Ovary (tissue), 3 donors: ENCODE measurements around the gene ZCCHC14.

ENCODE experiments used
- POLR2A ChIP-seq: fragments of 450-650 bp; IDR thresholded peaks from one replicate; pipeline ENCODE4 v1.6.1; 2017; ENCODE audit warnings: antibody characterized with exemption, mild to moderate bottlenecking, moderate library complexity
- TF ChIP-seq, protein P1 (sequence below), 3 donors: fragments of 450-650 bp in 2 of 3; fragments of 200-600 bp in 1 of 3; IDR thresholded peaks; one replicate each; pipeline versions ENCODE4 v1.5.1 to v1.8.0; 2016 to 2022; ENCODE audit warnings: antibody characterized with exemption in 3 of 3, mild to moderate bottlenecking in 1 of 3
- donor health status: DM: no; HTN: no; CAD: no.

- TF ChIP-seq POLR2A, result no peak
- TF ChIP-seq, protein P1, sequence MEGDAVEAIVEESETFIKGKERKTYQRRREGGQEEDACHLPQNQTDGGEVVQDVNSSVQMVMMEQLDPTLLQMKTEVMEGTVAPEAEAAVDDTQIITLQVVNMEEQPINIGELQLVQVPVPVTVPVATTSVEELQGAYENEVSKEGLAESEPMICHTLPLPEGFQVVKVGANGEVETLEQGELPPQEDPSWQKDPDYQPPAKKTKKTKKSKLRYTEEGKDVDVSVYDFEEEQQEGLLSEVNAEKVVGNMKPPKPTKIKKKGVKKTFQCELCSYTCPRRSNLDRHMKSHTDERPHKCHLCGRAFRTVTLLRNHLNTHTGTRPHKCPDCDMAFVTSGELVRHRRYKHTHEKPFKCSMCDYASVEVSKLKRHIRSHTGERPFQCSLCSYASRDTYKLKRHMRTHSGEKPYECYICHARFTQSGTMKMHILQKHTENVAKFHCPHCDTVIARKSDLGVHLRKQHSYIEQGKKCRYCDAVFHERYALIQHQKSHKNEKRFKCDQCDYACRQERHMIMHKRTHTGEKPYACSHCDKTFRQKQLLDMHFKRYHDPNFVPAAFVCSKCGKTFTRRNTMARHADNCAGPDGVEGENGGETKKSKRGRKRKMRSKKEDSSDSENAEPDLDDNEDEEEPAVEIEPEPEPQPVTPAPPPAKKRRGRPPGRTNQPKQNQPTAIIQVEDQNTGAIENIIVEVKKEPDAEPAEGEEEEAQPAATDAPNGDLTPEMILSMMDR (IDR thresholded peaks at IDR 0.05), result no peak
These were observed 54.8 kb downstream of the ZCCHC14 start for GRCh38 chr16:87437911-87438610.
